SU-DHL-6 (cell line): Measurements from ENCODE around the gene ZNF200.

Source experiments
- H2AFZ ChIP-seq: fragments of 200-600 bp; sonication (generic); 2 replicates; pipeline ENCODE4 v1.6.1; 2014; ENCODE audit warnings: low read depth, mild to moderate bottlenecking, moderate library complexity, mixed read lengths, antibody characterized with exemption, low read length; ENCODE audit not compliant: severe bottlenecking
- H3F3A ChIP-seq: fragments of 200-600 bp; shearing (Covaris generic); 2 replicates; pipeline ENCODE4 v1.6.0; 2016; ENCODE audit warnings: antibody characterized with exemption, mild to moderate bottlenecking; ENCODE audit not compliant: insufficient read depth
- H3K27ac ChIP-seq: fragments of 200-600 bp; sonication (generic); 2 replicates; pipeline ENCODE4 v1.5.1; 2016; ENCODE audit warnings: low read depth, mild to moderate bottlenecking, low read length, moderate library complexity, mixed read lengths
- H3K27me3 ChIP-seq: fragments of 200-600 bp; sonication (generic), shearing (Covaris generic); 2 replicates; pipeline ENCODE4 v1.6.0; 2014; ENCODE audit warnings: mild to moderate bottlenecking, low read length
- H3K36me3 ChIP-seq: fragments of 200-600 bp; sonication (generic); 2 replicates; pipeline ENCODE4 v1.6.1; 2014; ENCODE audit warnings: mild to moderate bottlenecking, low read length, mixed read lengths
- H3K4me2 ChIP-seq: fragments of 300-600, 200-600 bp; shearing (Covaris generic), sonication (generic); 2 replicates; pipeline ENCODE4 v1.6.0; 2014; ENCODE audit warnings: low read length, low read depth, mild to moderate bottlenecking; ENCODE audit not compliant: poor library complexity, severe bottlenecking
- H3K4me3 ChIP-seq: fragments of 200-600 bp; sonication (generic); 2 replicates; pipeline ENCODE4 v1.5.1; 2014; ENCODE audit warnings: antibody characterized with exemption, low read length, mild to moderate bottlenecking, mixed read lengths; ENCODE audit not compliant: insufficient read depth, poor library complexity, severe bottlenecking
- H3K79me2 ChIP-seq: fragments of 200-600 bp; sonication (generic); 2 replicates; pipeline ENCODE4 v1.6.1; 2014; ENCODE audit warnings: mild to moderate bottlenecking, low read length, moderate library complexity; ENCODE audit not compliant: insufficient read depth
- H3K9ac ChIP-seq: fragments of 200-600 bp; sonication (generic); 2 replicates; pipeline ENCODE4 v1.7.0; 2014; ENCODE audit warnings: mild to moderate bottlenecking, low read length
- H3K9me2 ChIP-seq: fragments of 200-600 bp; sonication (generic); replicated peaks from 2 replicates; pipeline ENCODE4 v1.6.1; 2014; ENCODE audit warnings: low read length; ENCODE audit not compliant: insufficient read depth
- H3K9me3 ChIP-seq: fragments of 200-600 bp; sonication (generic); 2 replicates; pipeline ENCODE4 v1.6.1; 2014; ENCODE audit warnings: low read length, mixed read lengths; ENCODE audit not compliant: insufficient read depth
- H4K20me1 ChIP-seq: fragments of 200-600 bp; sonication (generic); 2 replicates; pipeline ENCODE4 v1.6.1; 2014; ENCODE audit warnings: low read depth, mild to moderate bottlenecking, antibody characterized with exemption, low read length, moderate library complexity, mixed read lengths
- EZH2phosphoT487 ChIP-seq: fragments of 200-600 bp; sonication (generic), shearing (Covaris generic); conservative IDR thresholded peaks from 2 replicates; pipeline ENCODE4 v1.6.1; 2018; ENCODE audit warnings: mild to moderate bottlenecking, antibody characterized with exemption, low read length, moderate library complexity, mixed read lengths
- TF ChIP-seq, protein P1 (sequence below): fragments of 200-600 bp; sonication (generic); IDR thresholded peaks from one replicate; pipeline ENCODE4 v1.5.1; 2017; ENCODE audit warnings: antibody characterized with exemption, mild to moderate bottlenecking, low read length, moderate library complexity; ENCODE audit not compliant: insufficient read depth, poor library complexity, severe bottlenecking

The ZNF200 gene

DNA sequence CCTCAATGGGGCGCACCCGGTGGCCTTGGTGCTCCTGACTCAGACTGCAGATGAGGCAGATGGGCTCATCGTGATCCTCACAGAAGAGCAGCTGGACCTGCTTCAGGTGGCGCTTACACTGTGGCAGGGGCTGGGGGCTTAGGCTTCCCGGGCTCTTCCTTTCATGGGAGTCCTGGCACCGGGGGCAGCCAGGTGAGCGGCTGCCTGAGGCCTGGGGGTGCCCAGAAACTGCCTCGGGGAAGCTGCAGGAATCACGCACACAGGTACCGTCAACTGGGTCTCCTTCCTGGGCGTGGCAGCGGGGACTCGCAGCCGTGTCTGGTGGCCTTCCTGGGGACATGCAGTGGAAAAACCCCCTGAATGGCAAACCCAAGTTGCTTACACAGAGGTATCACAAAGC, 14.5 kb upstream of the ZNF200 start:
- H3F3A ChIP-seq: no peaks in the 10 kb centered on the region
- no peak overlapping the region for H3K27ac ChIP-seq
- no peaks in the 10 kb centered on the region for H3K79me2 ChIP-seq
- H3K27me3 ChIP-seq: no peaks in the 10 kb centered on the region
- H3K36me3 ChIP-seq: no peaks in the 10 kb centered on the region
- H3K4me3 ChIP-seq: no peak overlapping the region
- TF ChIP-seq EZH2phosphoT487: no peak
- TF ChIP-seq, protein P1, sequence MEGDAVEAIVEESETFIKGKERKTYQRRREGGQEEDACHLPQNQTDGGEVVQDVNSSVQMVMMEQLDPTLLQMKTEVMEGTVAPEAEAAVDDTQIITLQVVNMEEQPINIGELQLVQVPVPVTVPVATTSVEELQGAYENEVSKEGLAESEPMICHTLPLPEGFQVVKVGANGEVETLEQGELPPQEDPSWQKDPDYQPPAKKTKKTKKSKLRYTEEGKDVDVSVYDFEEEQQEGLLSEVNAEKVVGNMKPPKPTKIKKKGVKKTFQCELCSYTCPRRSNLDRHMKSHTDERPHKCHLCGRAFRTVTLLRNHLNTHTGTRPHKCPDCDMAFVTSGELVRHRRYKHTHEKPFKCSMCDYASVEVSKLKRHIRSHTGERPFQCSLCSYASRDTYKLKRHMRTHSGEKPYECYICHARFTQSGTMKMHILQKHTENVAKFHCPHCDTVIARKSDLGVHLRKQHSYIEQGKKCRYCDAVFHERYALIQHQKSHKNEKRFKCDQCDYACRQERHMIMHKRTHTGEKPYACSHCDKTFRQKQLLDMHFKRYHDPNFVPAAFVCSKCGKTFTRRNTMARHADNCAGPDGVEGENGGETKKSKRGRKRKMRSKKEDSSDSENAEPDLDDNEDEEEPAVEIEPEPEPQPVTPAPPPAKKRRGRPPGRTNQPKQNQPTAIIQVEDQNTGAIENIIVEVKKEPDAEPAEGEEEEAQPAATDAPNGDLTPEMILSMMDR: no peak
- H2AFZ ChIP-seq: no peak overlapping the region
- no peak overlapping the region for H3K9ac ChIP-seq
- no peak overlapping the region for H3K4me2 ChIP-seq
- no peaks in the 10 kb centered on the region for H3K9me2 ChIP-seq
- H3K9me3 ChIP-seq: no peaks in the 10 kb centered on the region
- no peaks in the 10 kb centered on the region for H4K20me1 ChIP-seq

DNA sequence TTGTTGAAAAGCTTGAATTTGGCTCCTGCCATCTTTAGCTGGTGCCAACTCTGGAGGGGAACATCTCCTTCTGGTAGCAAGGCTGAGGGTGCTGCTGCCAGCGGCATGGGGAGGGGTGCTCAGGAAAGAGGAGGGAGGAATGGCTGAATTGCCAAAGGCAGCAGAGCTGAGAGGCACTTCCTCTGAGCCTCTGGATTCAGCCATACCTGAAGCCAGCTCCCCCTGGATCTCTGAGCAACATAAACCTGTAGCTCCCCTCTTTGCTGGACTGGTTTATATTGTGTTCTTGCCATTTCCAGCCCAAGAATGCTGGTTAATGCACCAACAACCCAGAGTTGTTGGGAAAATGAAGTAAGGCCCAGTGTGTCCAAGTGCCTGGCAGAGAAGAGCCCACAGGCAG, 14.1 kb upstream of the ZNF200 start:
- no peaks in the 10 kb centered on the region for H4K20me1 ChIP-seq
- H3F3A ChIP-seq: no peaks in the 10 kb centered on the region
- H3K4me3 ChIP-seq: no peak overlapping the region
- no peaks in the 10 kb centered on the region for H3K9me2 ChIP-seq
- H3K4me2 ChIP-seq: no peak overlapping the region
- H3K27ac ChIP-seq: no peak overlapping the region
- no peaks in the 10 kb centered on the region for H3K27me3 ChIP-seq
- H3K36me3 ChIP-seq: no peaks in the 10 kb centered on the region
- H3K9ac ChIP-seq: no peak overlapping the region
- TF ChIP-seq, protein P1: no peak
- TF ChIP-seq EZH2phosphoT487: no peak
- H3K9me3 ChIP-seq: no peaks in the 10 kb centered on the region
- no peaks in the 10 kb centered on the region for H3K79me2 ChIP-seq
- H2AFZ ChIP-seq: no peak overlapping the region

- no peaks in the 10 kb centered on the region for H3K79me2 ChIP-seq
- no peak for TF ChIP-seq EZH2phosphoT487
- TF ChIP-seq, protein P1: no peak
- H3K9me3 ChIP-seq: no peaks in the 10 kb centered on the region
- H3K9ac ChIP-seq: no peak overlapping the region
- H4K20me1 ChIP-seq: no peaks in the 10 kb centered on the region
- no peak overlapping the region for H3K4me3 ChIP-seq
- no peaks in the 10 kb centered on the region for H3K27me3 ChIP-seq
- no peaks in the 10 kb centered on the region for H3K9me2 ChIP-seq
- H3K27ac ChIP-seq: no peak overlapping the region
- H3F3A ChIP-seq: no peaks in the 10 kb centered on the region
- H3K36me3 ChIP-seq: no peaks in the 10 kb centered on the region
- no peak overlapping the region for H3K4me2 ChIP-seq
- no peak overlapping the region for H2AFZ ChIP-seq
Measured at GRCh38 chr16:3248596-3248995, 13.6 kb upstream of the ZNF200 start.
